ENCODE data around the gene UNC50.

- TF ChIP-seq, protein P1, sequence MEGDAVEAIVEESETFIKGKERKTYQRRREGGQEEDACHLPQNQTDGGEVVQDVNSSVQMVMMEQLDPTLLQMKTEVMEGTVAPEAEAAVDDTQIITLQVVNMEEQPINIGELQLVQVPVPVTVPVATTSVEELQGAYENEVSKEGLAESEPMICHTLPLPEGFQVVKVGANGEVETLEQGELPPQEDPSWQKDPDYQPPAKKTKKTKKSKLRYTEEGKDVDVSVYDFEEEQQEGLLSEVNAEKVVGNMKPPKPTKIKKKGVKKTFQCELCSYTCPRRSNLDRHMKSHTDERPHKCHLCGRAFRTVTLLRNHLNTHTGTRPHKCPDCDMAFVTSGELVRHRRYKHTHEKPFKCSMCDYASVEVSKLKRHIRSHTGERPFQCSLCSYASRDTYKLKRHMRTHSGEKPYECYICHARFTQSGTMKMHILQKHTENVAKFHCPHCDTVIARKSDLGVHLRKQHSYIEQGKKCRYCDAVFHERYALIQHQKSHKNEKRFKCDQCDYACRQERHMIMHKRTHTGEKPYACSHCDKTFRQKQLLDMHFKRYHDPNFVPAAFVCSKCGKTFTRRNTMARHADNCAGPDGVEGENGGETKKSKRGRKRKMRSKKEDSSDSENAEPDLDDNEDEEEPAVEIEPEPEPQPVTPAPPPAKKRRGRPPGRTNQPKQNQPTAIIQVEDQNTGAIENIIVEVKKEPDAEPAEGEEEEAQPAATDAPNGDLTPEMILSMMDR (IDR thresholded peaks at IDR 0.05; ENCODE audit: low read length): no peak
- no peak for TF ChIP-seq EZH2 (IDR thresholded peaks at IDR 0.05; ENCODE audit: borderline replicate concordance, low read length)
Observed at GRCh38 chr2:98568161-98568956, 40.0 kb upstream of the UNC50 start.
